ENCODE measurements around the gene MAN2B2.
"Not testable (repeated sequence)": the region's sequence is repeated elsewhere in the genome, so short reads cannot be mapped to it uniquely, and the experiment has no call there.

Gene MAN2B2

DNA sequence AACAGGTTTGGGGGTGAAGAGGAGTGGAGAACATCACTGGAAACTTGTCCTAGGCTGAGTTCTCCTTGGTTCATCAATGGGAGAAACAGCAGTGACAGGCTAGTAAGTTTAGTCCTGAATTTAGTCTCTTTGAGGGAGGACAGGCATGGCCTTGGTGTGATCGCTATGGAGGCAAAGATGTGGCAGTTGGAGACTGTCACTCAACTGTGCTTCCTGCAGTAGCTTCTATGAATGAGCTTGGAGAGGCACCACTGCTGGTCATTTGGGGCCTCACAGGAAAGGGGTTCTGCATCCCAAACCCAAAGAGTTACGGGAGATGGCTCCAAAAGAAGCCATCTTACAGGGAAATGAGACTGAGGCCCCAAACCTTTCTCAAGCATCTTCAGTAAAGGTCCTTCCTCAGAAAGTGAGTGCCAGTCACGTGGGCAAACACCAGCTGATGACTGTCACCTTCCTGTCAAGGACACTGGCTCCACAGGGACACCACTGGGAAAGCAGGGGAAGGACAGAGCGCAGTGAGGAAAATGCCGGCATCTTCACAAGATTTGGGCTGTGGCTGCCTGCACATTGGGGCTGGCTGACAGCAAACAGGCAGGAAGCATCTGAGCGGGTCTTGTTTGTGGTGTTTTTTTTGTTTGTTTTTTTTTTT lies 72.7 kb downstream of the MAN2B2 start:
- Histone ChIP-seq H3K4me3 (ENCODE audit: low read depth, low read length) (no peak overlapping the region), H3K36me3 (replicated peaks) (peaks cover 3% of the 10 kb centered on the region), H3K27me3 (replicated peaks) (no peaks in the 10 kb centered on the region), H3K27ac (no peak overlapping the region)
- TF ChIP-seq, protein P1, sequence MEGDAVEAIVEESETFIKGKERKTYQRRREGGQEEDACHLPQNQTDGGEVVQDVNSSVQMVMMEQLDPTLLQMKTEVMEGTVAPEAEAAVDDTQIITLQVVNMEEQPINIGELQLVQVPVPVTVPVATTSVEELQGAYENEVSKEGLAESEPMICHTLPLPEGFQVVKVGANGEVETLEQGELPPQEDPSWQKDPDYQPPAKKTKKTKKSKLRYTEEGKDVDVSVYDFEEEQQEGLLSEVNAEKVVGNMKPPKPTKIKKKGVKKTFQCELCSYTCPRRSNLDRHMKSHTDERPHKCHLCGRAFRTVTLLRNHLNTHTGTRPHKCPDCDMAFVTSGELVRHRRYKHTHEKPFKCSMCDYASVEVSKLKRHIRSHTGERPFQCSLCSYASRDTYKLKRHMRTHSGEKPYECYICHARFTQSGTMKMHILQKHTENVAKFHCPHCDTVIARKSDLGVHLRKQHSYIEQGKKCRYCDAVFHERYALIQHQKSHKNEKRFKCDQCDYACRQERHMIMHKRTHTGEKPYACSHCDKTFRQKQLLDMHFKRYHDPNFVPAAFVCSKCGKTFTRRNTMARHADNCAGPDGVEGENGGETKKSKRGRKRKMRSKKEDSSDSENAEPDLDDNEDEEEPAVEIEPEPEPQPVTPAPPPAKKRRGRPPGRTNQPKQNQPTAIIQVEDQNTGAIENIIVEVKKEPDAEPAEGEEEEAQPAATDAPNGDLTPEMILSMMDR (IDR thresholded peaks at IDR 0.05; ENCODE audit: low read depth, low read length, missing control alignments), result no peak
- DNase-seq, result no peak
- in situ Hi-C loops (cut with HindIII; ENCODE audit: low pct_ligation_motif_present, low sequenced_read_pairs), result no loop called here

DNA sequence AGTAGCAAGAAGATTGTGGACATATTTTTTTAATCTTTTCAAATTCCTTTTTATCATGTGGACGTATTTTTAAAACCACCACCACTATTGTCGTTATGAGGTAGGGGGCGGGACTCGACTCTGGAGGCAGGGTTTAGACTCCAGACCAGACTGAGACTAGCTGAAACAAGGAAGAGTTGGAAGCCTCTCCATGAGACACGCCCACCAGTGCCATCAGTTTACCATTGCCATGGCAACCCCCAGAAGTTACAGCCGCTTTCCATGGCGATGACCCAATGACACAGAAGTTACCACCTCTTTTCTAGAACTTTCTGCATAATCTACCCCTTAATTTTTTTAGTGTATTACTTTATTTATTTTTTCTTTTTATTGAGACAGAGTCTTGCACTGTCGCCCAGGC lies 74.2 kb downstream of the MAN2B2 start:
- H3K27ac ChIP-seq, result no peak overlapping the region
- H3K4me3 ChIP-seq (ENCODE audit: low read depth, low read length), result no peak overlapping the region
- no peaks in the 10 kb centered on the region for H3K36me3 ChIP-seq (replicated peaks)
- DNase-seq, result no peak
- in situ Hi-C loops (cut with HindIII; ENCODE audit: low pct_ligation_motif_present, low sequenced_read_pairs), result no loop called here
- H3K27me3 ChIP-seq (replicated peaks), result no peaks in the 10 kb centered on the region
- TF ChIP-seq, protein P1 (IDR thresholded peaks at IDR 0.05; ENCODE audit: low read depth, low read length, missing control alignments), result no peak

DNA sequence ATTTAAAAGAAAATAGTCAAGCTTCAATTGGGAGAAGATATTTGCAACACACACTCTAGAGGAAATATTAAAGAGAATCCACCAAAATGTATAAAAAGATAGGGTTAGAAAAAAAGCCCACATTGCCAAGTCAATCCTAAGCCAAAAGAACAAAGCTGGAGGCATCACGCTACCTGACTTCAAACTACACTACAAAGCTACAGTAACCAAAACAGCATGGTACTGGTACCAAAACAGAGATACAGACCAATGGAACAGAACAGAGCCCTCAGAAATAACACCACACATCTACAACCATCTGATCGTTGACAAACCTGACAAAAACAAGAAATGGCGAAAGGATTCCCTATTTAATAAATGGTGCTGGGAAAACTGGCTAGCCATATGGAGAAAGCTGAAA lies 79.2 kb downstream of the MAN2B2 start:
- DNase-seq; H3K27me3 ChIP-seq (replicated peaks); H3K4me3 ChIP-seq (ENCODE audit: low read depth, low read length); H3K36me3 ChIP-seq (replicated peaks); H3K27ac ChIP-seq; in situ Hi-C loops (cut with HindIII; ENCODE audit: low pct_ligation_motif_present, low sequenced_read_pairs): not testable (repeated sequence)

DNA sequence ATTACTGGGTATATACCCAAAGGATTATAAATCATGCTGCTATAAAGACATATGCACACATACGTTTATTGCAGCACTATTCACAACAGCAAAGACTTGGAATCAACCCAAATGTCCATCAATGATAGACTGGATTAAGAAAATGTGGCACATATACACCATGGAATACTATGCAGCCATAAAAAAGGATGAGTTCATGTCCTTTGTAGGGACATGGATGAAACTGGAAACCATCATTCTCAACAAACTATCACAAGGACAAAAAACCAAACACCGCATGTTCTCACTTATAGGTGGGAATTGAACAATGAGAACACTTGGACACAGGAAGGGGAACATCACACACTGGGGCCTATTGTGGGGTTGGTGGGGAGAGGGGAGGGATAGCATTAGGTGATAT lies 80.3 kb downstream of the MAN2B2 start:
- H3K36me3 ChIP-seq (replicated peaks); H3K27me3 ChIP-seq (replicated peaks); H3K27ac ChIP-seq; in situ Hi-C loops (cut with HindIII; ENCODE audit: low pct_ligation_motif_present, low sequenced_read_pairs); DNase-seq; H3K4me3 ChIP-seq (ENCODE audit: low read depth, low read length): not testable (repeated sequence)

DNA sequence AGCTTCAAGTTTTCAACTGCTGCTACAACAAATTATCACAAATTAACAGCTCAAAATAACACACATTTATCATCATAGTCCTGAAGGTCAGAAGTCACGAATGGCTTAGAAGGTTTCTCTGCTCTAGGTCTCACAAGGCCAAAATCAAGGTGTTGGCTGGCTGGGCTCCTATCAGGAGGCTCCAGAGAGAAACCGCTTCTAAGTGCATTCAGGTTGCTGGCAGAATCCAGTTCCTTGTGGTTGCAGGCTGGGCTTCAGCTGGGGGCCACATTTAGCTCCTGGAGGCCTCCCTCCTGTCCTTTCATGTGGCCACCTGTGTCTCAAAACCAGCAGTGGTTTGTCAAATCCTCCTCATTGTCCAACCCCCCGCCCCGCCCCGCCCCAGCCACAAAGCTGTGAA lies 80.9 kb downstream of the MAN2B2 start:
- TF ChIP-seq, protein P1 (IDR thresholded peaks at IDR 0.05; ENCODE audit: low read depth, low read length, missing control alignments), result no peak
- Histone ChIP-seq H3K36me3 (replicated peaks) (no peaks in the 10 kb centered on the region), H3K27me3 (replicated peaks) (no peaks in the 10 kb centered on the region), H3K4me3 (ENCODE audit: low read depth, low read length) (no peak overlapping the region), H3K27ac (no peak overlapping the region)
- DNase-seq, result no peak
- in situ Hi-C loops (cut with HindIII; ENCODE audit: low pct_ligation_motif_present, low sequenced_read_pairs), result no loop called here

DNA sequence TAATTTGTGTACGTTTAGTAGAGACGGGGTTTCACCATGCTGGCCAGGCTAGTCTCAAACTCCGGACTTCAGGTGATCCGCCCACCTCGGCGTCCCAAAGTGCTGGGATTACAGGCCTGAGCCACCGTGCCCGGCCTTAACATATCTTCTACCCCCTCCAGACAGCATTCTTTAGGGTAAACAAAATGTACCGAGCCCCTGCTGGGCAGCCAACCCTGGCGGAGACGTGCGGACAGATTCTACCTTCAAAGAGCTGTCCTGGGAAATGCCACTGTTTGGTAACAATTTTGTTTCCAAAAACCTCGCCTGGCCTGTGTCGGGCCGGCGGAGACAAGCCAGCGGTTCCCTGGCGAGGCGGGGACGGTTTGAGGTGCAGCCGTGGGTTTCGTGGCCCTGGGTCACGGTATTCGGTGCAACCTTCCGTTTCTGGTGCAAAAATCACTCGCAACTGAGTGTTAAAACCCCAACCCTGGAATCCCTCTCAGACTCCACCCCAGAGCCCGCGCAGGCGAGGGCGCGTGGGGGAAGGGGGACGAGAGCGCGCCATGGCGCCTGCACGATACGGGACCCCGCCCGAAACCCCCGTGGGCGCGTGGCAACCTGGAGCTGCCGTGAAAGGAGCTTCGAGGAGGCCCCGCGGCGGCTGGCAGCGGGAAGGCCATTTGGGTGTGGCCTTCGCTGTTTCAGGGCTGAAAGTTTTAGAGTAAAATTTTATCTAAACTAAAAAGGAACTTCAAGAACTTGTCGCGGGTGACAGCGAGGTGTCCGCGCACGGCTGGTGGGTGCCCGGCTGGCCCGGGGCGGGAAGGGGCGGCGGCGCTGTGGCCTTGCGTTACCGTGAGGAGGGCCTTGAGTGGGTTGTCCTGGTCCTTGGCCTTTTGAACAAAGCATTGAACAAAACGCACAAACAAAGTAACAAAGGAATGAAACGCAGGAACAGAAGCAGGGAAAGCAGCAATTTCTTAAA lies 82.5 kb downstream of the MAN2B2 start:
- Histone ChIP-seq H3K4me3 (ENCODE audit: low read depth, low read length) (no peak overlapping the region), H3K27me3 (replicated peaks) (no peaks in the 10 kb centered on the region), H3K27ac (no peak overlapping the region), H3K36me3 (replicated peaks) (no peaks in the 10 kb centered on the region)
- in situ Hi-C loops (cut with HindIII; ENCODE audit: low pct_ligation_motif_present, low sequenced_read_pairs), result no loop called here
- TF ChIP-seq, protein P1 (IDR thresholded peaks at IDR 0.05; ENCODE audit: low read depth, low read length, missing control alignments), result no peak
- no peak for DNase-seq
